Suppressor macrophage (primary cell): ENCODE data around the gene AIG1.
A peak's percentile ranks its signal among the peaks of the same experiment; 100 is the strongest.

Experiments used
- DNase-seq, 4 experiments: peaks; one replicate each; pipeline ENCODE4 v3.0.0-alpha.2; 2020 to 2022

The AIG1 gene

GRCh38 chr6:143097224-143097795 is 36.6 kb downstream of the AIG1 start:
- peak in 2 of 4 experiments; percentile 15 to 36 for DNase-seq

- peak; percentile 51 to 85 (median 74) for DNase-seq
These were observed 37.5 kb downstream of the AIG1 start for GRCh38 chr6:143098054-143098671.

GRCh38 chr6:143099647-143100046 is 39.0 kb downstream of the AIG1 start:
- DNase-seq: no peak

- DNase-seq: peak in 1 of 4 experiments; percentile 14
These were observed 39.7 kb downstream of the AIG1 start for GRCh38 chr6:143100429-143100828.

GRCh38 chr6:143103916-143104315 is 43.2 kb downstream of the AIG1 start:
- DNase-seq: no peak

- DNase-seq: no peak
These were observed 46.8 kb downstream of the AIG1 start for GRCh38 chr6:143107440-143107839.

- no peak for DNase-seq
These were observed 47.4 kb downstream of the AIG1 start for GRCh38 chr6:143107911-143108761.

GRCh38 chr6:143109196-143109595 is 48.5 kb downstream of the AIG1 start:
- no peak for DNase-seq

- DNase-seq: peak in 2 of 4 experiments; percentile 7 to 8
These were observed 49.9 kb downstream of the AIG1 start for GRCh38 chr6:143110572-143110971.

GRCh38 chr6:143110996-143111395 is 50.3 kb downstream of the AIG1 start:
- no peak for DNase-seq

- DNase-seq: no peak
These were observed 50.8 kb downstream of the AIG1 start for GRCh38 chr6:143111443-143111842.

GRCh38 chr6:143112084-143112768 is 51.5 kb downstream of the AIG1 start:
- no peak for DNase-seq

- DNase-seq: no peak
These were observed 52.1 kb downstream of the AIG1 start for GRCh38 chr6:143112837-143113236.

- DNase-seq: no peak
These were observed 55.0 kb downstream of the AIG1 start for GRCh38 chr6:143115728-143116127.

GRCh38 chr6:143117108-143117507 is 56.4 kb downstream of the AIG1 start:
- DNase-seq: no peak

GRCh38 chr6:143119260-143119659 is 58.6 kb downstream of the AIG1 start:
- no peak for DNase-seq

GRCh38 chr6:143123081-143123480 is 62.4 kb downstream of the AIG1 start:
- DNase-seq: no peak

- no peak for DNase-seq
These were observed 63.3 kb downstream of the AIG1 start for GRCh38 chr6:143123941-143124340.

GRCh38 chr6:143125455-143125854 is 64.8 kb downstream of the AIG1 start:
- DNase-seq: no peak

GRCh38 chr6:143125864-143126573 is 65.3 kb downstream of the AIG1 start:
- no peak for DNase-seq

GRCh38 chr6:143126574-143126941 is 65.9 kb downstream of the AIG1 start:
- DNase-seq: no peak

GRCh38 chr6:143127941-143128680 is 67.4 kb downstream of the AIG1 start:
- DNase-seq: no peak
